KOPT-K1 (cell line): ENCODE measurements around the gene GPR176.

ENCODE experiments used
- H3K27ac ChIP-seq: fragments of 200-600 bp; sonication (generic); 2 replicates; pipeline ENCODE4 v1.5.1; 2016; ENCODE audit warnings: antibody characterized with exemption, mild to moderate bottlenecking, low read depth, low read length; ENCODE audit not compliant: poor library complexity, severe bottlenecking
- H3K36me3 ChIP-seq: fragments of 200-600 bp; sonication (generic); 2 replicates; pipeline ENCODE4 v1.5.1; 2017; ENCODE audit warnings: antibody characterized with exemption, mild to moderate bottlenecking, low read length, moderate library complexity; ENCODE audit not compliant: insufficient read depth
- H3K9me3 ChIP-seq: fragments of 200-600 bp; sonication (generic); 2 replicates; pipeline ENCODE4 v1.5.1; 2017; ENCODE audit warnings: antibody characterized with exemption, low read length, mild to moderate bottlenecking; ENCODE audit not compliant: insufficient read depth, poor library complexity, severe bottlenecking

Gene GPR176

GRCh38 chr15:39888809-39889208 is 31.3 kb downstream of the GPR176 start:
- H3K36me3 ChIP-seq = no peaks in the 10 kb centered on the region
- no peak overlapping the region for H3K27ac ChIP-seq
- H3K9me3 ChIP-seq = no peaks in the 10 kb centered on the region

- Histone ChIP-seq H3K27ac (no peak overlapping the region), H3K9me3 (no peaks in the 10 kb centered on the region), H3K36me3 (no peaks in the 10 kb centered on the region)
Observed at GRCh38 chr15:39888243-39888642, 31.8 kb downstream of the GPR176 start.

GRCh38 chr15:39887832-39888231 is 32.2 kb downstream of the GPR176 start:
- Histone ChIP-seq H3K36me3 (no peaks in the 10 kb centered on the region), H3K27ac (no peak overlapping the region), H3K9me3 (no peaks in the 10 kb centered on the region)

GRCh38 chr15:39887211-39887610 is 32.9 kb downstream of the GPR176 start:
- Histone ChIP-seq H3K9me3 (no peaks in the 10 kb centered on the region), H3K36me3 (no peaks in the 10 kb centered on the region), H3K27ac (no peak overlapping the region)

- Histone ChIP-seq H3K27ac (no peak overlapping the region), H3K9me3 (no peaks in the 10 kb centered on the region), H3K36me3 (no peaks in the 10 kb centered on the region)
Observed at GRCh38 chr15:39886418-39886817, 33.6 kb downstream of the GPR176 start.

- no peak overlapping the region for H3K27ac ChIP-seq
- no peaks in the 10 kb centered on the region for H3K9me3 ChIP-seq
- no peaks in the 10 kb centered on the region for H3K36me3 ChIP-seq
Observed at GRCh38 chr15:39885099-39885777, 34.8 kb downstream of the GPR176 start.

GRCh38 chr15:39884351-39884750 is 35.7 kb downstream of the GPR176 start:
- Histone ChIP-seq H3K36me3 (no peaks in the 10 kb centered on the region), H3K27ac (no peak overlapping the region), H3K9me3 (no peaks in the 10 kb centered on the region)

GRCh38 chr15:39882602-39883001 is 37.5 kb downstream of the GPR176 start:
- no peaks in the 10 kb centered on the region for H3K9me3 ChIP-seq
- no peak overlapping the region for H3K27ac ChIP-seq
- H3K36me3 ChIP-seq = no peaks in the 10 kb centered on the region

- Histone ChIP-seq H3K36me3 (no peaks in the 10 kb centered on the region), H3K27ac (no peak overlapping the region), H3K9me3 (no peaks in the 10 kb centered on the region)
Observed at GRCh38 chr15:39881790-39882189, 38.3 kb downstream of the GPR176 start.

GRCh38 chr15:39880718-39881387 is 39.2 kb downstream of the GPR176 start:
- Histone ChIP-seq H3K27ac (no peak overlapping the region), H3K9me3 (no peaks in the 10 kb centered on the region), H3K36me3 (no peaks in the 10 kb centered on the region)

GRCh38 chr15:39878406-39878785 is 41.7 kb downstream of the GPR176 start:
- no peaks in the 10 kb centered on the region for H3K9me3 ChIP-seq
- no peaks in the 10 kb centered on the region for H3K36me3 ChIP-seq
- no peak overlapping the region for H3K27ac ChIP-seq

- H3K36me3 ChIP-seq = no peaks in the 10 kb centered on the region
- no peak overlapping the region for H3K27ac ChIP-seq
Observed at GRCh38 chr15:39874890-39875549, 45.0 kb downstream of the GPR176 start.

GRCh38 chr15:39873978-39874377 is 46.1 kb downstream of the GPR176 start:
- Histone ChIP-seq H3K9me3 (no peaks in the 10 kb centered on the region), H3K36me3 (no peaks in the 10 kb centered on the region), H3K27ac (no peak overlapping the region)

More at GRCh38 chr15:39874890-39875549, 45.0 kb downstream of the GPR176 start:
- no peaks in the 10 kb centered on the region for H3K9me3 ChIP-seq

- H3K36me3 ChIP-seq = no peaks in the 10 kb centered on the region
- H3K27ac ChIP-seq = no peak overlapping the region
- no peaks in the 10 kb centered on the region for H3K9me3 ChIP-seq
Observed at GRCh38 chr15:39870537-39870936, 49.5 kb downstream of the GPR176 start.

- H3K9me3 ChIP-seq = no peaks in the 10 kb centered on the region
- no peaks in the 10 kb centered on the region for H3K36me3 ChIP-seq
- H3K27ac ChIP-seq = no peak overlapping the region
Observed at GRCh38 chr15:39869858-39870515, 50.1 kb downstream of the GPR176 start.
